ENCODE measurements around the gene STK32C.
A peak's percentile ranks its signal among the peaks of the same experiment; 100 is the strongest.

Gene STK32C

DNA sequence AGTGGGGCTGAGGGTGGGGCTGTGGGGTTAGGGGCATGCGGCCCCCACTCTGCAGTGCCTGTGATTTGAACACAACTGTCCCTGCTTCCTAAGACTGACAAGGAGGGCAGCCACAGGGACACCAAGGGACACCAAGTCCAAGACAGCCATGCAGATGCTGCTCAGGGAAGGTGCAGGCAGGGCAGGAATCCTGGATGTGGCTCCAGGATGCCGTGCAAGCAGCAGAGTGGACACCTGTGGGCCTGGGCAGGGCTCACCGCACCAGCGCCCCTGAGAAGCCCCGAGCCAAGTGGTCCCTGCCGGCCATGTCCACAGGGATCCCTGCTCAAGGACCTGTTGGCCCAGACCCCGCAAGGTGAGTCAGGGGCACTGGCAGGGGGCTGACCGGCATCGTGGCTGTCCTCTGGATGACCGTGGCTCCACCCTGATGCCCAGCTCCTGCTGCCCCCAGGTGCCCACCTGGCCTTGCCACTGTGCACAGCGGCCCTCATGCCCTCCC is 58.5 kb downstream of the STK32C start:
- DNase-seq (ENCODE audit: low spot score) (no peak), FAIRE-seq (no peak)

DNA sequence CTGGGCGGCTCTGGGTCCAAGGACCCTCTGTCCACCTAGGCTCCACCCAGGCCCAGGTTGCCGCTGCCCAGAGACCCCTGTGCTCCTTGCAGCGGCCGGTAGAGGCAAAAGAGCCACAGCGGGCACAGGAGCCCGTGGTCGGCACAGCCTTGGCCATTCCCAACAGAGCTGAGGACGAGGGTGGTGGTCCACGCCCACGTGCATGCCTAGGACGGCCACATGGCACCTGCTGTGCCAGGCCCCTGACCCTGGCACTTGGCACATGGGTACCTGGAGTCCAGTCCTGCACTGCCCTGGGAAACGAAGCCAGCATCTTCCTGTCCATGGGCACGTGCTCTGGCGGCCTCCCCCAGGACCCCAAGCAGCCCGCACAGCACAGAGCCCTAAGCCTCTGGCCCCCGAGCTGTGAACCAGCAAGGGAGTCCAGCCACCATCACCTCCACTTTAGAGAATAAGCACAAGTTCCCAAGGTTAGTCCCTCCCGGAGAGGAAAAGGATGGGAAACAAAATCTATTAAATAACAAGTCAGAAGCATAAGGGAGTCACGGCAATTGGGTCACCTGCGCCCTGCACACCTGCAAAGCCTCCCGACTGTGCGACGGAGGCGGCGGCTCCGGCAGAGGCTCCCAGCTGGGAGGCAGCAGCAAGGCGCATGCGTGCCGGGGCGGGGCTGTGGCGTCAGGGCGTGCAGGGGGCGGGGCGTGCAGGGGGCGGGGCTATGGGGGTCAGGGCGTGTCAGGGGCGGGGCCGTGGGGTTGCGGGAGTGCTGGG is 59.1 kb downstream of the STK32C start:
- DNase-seq (ENCODE audit: low spot score) (peak; percentile 93), FAIRE-seq (no peak)

DNA sequence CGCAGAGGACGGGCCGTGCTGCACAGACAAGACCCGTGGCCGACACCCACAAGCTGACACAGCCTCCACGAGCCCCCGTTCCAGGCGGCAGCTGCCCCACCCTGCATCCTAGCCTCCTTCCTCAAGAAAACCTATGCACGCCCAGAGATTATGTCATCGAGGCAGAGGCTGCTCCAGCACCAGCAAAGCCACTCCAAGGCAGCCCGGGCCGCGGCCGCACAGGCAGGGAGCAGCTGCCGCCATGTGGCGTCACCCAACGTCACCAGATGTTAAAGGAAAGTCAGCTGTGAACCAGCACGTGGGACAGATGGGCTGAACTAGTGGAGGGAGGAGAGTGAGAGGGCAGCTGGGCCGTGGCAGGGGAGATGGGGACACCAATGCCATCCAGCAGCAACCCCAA is 59.8 kb downstream of the STK32C start:
- FAIRE-seq, result no peak
- no peak for DNase-seq (ENCODE audit: low spot score)

DNA sequence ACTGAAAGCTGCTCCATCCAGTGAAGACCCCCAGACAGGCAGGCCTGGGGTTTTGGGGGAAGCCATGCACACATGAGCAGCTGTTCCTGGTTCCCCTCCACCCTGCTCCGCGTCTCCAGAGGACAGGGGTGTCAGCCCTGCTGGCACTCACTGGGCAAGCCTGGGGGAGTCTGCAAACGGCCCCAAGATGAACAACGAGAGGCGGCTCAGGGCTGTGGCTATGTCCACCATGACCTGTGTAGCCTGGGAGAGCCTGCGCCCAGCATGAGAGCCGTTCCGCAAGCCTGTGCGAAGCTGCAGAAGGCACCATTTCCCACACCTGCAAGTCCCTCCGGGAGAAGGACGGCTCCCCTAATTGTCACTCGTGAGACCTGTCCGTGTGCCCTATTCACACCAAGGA is 61.5 kb downstream of the STK32C start:
- no peak for FAIRE-seq
- no peak for DNase-seq (ENCODE audit: low spot score)

DNA sequence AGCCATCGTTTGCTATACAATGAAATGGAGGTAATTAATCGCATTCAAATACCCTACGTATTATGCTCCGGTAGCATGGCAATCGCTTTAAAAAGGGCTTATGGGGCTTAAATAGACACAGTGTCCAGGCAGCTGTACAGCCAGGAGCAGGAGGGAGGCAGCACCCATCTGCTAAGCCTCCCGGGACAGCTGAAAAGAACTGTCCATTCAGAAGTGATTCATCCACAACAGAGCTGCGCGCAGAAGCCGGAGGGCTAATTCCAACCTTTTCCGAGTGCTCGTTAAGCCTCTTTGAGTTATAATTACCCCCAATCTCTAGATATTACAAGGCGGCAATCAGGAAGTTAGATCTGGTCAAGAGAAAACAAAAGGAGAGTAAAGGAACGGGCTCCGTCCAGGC is 62.7 kb downstream of the STK32C start:
- FAIRE-seq, result no peak
- no peak for DNase-seq (ENCODE audit: low spot score)

DNA sequence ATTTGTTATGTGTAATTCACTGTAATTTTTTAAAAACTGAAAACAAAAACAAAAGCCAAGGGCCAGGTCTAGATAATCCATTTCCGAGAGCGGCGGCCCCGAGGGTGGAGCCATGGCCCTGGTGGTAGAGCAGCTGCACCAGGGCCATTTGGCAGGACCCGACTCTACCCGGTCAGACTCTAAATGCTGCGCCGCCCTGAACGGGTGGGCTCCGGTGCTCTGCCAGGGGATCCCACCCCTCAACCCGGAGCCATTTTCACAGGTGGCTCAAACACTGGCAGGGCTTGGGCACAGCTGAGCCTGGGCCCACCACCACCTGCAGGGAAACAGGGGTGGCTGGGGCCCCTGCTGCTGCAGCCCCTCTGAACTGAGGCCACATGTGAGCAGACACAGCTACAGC is 64.1 kb downstream of the STK32C start:
- DNase-seq (ENCODE audit: low spot score), result no peak
- no peak for FAIRE-seq

DNA sequence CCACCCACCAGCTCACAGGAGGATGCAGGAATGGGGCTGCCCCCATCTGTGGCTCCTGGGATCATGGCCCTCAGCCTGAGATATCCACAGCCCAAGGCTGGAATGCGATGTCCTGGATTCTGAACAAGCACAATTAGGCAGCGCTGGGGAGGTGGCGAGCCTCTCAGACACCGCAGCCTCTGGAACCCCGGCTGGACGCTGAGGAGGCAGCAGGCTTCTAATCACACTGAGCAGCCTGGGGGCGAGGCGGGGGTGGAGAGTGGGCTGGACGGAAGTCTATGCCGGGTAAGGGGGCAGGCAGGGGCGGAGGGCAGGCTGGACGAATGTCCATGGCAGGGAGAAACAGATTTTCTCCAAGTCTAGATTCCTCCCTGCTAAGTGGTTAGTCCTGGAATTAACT is 64.6 kb downstream of the STK32C start:
- FAIRE-seq, result no peak

DNA sequence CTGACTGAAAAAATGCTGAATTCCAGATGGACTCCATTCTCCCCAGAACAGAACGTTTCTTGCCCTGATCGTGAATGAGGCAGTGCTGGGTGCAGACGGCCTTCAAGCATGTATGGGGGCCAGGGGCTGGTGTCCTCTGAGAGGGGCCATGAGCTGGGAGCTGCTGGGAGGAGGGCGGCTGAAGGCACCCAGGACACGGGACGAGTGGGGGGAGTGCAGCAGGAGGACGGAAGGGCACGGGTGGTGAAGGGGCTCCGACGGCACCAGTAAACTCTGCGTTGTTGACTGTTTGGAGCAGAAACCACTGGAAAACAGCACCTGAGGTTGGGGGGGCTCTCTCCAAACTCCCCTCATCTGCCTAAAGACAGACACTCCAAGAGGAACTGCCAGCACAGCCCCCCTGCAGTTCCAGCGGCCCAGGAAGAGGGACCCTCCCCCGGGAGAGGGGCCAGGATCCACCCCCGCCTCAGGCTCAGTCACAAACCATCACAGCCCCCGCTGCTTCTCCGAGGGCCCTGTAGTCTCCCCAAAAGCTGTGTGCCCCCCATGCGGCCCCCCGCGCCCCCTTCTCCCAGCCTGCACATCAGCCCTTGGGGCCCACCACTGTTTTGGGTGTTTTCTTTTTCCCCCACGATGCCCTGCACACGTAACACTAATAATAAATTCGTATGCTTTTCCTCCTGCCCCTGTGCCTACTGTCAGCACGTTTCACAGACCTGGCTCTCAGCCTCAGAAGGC is 65.5 kb downstream of the STK32C start:
- no peak for DNase-seq (ENCODE audit: low spot score)
- no peak for FAIRE-seq

More for the DNA sequence above, 64.6 kb downstream of the STK32C start:
- no peak for DNase-seq (ENCODE audit: low spot score)

DNA sequence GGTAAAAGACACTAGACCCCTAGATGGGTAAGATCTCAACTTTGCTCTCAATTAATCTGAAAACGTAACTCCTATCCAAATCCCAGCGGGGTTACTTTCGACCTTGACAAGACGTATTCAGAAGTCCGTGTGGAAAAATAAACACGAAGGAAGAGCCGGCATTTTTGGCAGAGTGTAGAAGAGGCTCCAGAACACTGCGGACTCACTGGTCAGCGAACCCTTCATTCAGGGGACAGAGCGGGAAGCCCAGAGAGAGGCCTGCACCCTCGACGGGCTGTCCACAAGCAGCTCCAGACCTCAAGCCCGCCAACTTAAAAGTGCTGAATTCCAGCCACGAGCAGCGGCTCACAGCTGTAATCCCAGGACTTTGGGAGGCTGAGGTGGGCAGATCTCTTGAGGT is 66.3 kb downstream of the STK32C start:
- DNase-seq (ENCODE audit: low spot score) (no peak), FAIRE-seq (no peak)

DNA sequence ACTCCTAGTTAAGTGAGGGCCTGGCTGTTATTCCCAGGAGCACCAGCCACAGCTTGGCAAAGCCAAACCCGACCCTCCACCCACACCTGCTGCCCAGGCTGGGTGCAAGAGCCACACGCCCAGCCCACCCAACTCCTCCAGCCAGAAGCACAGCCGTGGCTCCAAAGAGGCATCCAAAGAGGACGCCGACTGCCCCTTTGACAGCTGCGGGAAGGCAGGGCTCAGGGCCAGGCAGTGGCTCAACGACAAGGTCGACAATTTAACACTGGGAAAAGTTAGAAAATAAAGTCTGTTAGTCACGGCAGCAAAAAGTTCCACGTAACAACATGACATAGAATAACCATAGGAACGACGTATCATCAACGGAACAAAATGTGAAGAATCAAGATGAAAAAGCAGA is 66.7 kb downstream of the STK32C start:
- DNase-seq (ENCODE audit: low spot score) (no peak), FAIRE-seq (no peak)

DNA sequence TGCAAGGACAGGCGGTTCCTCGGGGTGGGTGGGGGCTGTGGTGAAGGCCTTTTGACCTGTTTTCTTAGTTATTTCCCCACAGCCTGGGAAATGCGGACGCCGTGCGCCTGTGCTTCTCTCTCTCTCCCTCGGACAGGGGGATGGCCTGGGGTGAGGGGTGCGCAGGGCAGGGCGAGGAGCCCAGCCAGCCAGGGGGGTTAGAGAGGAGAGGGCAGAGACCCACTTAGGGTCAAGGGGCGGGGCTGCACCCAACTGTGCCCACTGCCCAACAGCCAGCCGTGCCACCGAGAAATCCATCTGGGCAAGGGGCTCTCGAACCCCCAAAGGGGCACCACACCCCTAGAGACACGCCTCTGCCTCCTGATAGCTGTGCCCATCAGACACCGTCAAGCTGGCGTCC is 67.2 kb downstream of the STK32C start:
- FAIRE-seq (no peak), DNase-seq (ENCODE audit: low spot score) (no peak)

DNA sequence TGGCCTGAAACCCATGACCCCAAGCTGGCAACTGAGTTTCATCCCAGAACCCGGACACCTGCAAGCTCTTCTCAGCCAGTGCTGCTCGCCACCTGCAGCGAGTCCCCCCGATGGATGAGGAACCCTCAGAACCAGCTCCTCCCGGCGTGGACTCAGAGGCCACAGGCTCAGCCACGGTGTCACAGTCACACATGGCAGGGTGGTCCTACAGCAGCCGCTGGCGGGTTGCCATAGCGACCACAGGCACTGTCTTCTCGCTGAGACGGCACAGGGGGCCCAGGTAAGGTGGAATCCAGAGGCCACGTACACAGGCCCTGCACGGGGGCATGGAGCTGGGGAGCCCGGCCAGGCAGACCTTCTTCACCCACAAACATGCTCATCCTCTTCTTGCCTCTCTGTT is 67.6 kb downstream of the STK32C start:
- FAIRE-seq (no peak), DNase-seq (ENCODE audit: low spot score) (no peak)

DNA sequence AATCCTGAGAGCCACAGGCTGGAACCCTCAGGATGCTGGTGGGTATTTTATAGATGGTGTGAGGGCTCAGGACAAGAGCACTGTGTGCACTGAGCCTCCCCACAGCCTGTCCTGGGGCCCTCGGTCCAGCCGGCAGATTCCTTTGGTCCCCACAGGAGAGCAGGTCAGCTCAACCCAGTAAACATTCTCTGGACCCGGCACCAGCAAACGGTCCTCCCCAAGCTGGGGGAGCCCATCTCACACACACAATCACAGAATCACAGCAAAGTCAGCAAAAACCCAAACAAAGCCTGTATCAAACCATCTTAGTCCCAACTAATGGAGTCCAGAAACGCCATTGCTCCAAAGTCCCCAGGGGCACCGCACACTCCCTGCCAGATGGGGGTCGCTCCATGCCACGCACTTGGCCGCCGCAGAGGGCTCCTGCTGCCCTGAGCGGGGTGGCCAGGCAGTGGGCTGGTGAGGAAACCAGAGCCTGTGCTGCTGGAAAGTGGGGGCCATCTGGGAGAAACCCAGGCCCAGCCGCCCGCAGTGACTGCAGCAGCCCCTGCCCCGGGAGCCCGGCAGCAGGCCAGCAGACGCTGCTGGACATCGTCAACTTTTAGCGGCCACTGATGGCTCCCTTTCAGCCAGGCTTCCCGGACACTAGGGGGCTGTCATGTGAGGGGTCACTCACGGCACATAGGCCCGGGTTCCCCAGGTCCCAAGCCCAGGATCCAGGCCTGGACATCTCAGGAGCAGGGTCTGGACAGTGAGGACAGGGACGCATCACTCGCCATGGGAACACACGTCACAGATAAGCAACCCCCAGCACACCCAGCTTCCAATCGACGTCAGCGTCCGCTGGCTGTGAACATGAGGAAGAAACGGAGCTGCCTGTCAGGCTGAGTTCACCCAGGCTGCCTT is 68.4 kb downstream of the STK32C start:
- no peak for FAIRE-seq
- DNase-seq (ENCODE audit: low spot score), result no peak

DNA sequence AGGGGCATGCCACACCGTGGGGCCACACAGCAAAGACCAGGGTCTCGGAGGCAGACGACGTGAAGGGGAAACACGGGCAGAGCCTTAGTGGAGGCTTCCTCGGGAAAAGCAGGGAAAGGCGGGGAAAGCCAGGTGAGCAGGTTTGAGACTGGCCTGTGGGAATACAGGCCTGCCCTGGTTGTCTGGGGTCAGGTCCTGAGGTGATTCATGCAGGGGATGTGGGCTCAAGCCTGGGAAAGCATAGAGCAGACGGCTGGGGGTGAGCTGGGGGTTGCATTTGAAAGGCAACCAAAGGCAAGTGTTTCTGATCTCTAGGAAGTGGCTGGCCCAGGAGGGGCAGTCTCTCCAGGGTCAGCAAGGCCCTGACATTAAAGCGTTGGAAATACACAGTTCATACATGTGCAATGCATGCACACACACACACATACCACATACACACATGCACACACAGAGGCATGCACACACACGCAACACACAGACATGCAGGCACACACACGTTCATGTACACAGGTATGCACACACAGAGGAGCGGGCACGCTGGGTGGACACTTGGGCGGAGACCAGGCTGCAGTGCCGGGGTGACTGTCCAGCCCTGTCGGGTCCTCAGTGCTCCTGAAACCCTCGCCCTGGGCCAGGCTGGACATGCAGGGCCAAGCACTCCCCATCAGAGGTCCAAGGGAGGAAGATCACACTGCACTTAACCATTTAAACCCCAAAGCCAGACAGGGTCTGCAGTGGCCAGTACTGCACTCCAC is 69.2 kb downstream of the STK32C start:
- FAIRE-seq, result no peak
- no peak for DNase-seq (ENCODE audit: low spot score)

DNA sequence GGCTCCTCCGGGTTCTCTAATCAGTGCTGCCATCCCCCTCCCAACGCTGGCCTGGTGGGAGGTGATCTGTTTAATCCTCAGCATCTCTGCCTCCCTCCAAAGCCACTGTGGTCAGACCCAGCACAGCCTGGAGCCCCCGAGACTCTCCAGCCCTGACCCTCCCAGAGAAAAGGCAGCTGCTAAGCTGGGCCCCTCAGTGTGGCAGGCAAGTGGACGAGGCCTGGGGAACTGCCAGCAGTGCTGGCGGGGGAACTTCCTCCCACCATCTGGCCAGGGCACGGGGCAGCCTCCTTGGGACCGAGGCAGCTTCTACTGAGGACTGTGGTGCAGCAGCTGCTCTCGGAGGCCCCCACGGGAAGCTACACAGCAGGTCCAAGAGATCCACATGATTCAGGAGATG is 69.9 kb downstream of the STK32C start:
- DNase-seq (ENCODE audit: low spot score) (no peak), FAIRE-seq (no peak)

DNA sequence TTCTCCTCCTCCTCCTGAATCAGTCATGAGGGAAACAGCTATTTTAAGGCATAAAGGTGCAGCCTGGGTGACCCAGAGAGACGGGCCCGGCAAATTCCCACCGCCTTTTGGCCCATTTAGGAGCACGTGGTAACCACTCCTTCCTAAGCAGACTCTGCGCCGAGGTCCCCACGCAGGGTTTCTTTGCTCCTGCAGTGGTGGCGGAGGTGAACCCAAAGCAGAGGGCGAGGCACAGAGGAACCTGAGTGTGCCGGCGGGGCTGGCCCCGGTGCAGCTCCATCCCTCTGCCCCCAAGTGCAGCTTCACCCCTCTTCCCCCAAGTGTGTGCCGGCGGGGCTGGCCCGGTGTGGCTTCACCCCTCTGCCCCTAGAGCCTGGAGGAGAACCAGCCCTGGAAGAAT is 70.4 kb downstream of the STK32C start:
- FAIRE-seq (no peak), DNase-seq (ENCODE audit: low spot score) (no peak)

DNA sequence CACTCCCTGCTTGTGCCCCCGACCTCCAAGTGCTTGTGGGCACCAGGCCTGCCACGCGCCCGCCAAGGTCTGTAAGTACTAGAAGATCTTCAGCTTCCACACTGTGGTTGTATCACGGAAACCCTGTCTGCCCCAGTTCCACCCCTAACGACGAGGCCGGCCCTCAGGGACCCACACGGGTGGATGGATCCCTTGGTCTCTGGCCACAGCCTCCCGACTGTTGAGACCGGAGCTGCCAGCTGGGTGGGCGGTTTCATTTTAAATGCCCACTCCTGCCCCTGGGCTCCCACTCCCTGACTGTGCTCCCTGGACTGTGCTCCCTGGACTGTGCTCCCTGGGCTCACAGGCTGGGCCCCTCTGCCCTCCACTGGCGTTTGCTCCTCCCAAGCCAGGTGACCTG is 70.9 kb downstream of the STK32C start:
- no peak for DNase-seq (ENCODE audit: low spot score)
- no peak for FAIRE-seq

DNA sequence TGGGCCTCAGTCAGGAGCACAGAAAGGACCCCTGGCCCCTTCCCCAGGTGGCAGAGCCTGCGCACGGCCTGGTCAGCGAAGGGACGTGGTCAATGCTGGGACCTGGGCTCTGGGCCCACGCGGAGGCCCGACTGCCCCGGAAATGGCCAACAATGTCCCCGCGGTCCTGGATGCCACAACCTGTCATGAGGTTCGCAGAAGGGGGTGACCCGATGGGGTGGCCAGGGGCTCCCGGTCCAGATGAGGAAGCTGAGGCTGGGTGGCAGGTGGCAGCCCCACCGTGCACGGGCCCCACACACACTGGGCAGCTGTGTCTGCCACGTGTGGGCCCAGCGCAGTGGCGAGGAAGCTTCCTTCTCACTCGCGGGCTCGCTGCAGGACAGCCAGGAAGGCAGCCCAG is 71.6 kb downstream of the STK32C start:
- FAIRE-seq (no peak), DNase-seq (ENCODE audit: low spot score) (no peak)

DNA sequence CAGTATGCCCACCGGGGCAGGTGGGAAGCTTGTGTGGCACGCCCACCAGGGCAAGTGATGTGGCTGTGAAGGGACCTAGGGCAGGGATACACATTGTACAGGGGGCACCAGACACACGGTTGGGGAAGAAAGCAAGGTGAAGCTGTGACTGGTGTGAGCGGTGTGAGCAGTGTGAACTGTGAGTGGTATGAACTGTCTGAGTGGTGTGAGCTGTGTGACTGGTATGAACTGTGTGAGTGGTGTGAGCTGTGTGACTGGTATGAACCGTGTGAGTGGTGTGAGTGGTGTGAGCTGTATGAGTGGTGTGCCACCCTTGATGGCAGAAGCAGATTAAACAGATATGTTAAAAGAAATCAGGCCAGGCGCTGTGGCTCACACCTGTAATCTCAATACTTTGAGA is 72.9 kb downstream of the STK32C start:
- DNase-seq (ENCODE audit: low spot score), result no peak
- FAIRE-seq, result peak; percentile 61

DNA sequence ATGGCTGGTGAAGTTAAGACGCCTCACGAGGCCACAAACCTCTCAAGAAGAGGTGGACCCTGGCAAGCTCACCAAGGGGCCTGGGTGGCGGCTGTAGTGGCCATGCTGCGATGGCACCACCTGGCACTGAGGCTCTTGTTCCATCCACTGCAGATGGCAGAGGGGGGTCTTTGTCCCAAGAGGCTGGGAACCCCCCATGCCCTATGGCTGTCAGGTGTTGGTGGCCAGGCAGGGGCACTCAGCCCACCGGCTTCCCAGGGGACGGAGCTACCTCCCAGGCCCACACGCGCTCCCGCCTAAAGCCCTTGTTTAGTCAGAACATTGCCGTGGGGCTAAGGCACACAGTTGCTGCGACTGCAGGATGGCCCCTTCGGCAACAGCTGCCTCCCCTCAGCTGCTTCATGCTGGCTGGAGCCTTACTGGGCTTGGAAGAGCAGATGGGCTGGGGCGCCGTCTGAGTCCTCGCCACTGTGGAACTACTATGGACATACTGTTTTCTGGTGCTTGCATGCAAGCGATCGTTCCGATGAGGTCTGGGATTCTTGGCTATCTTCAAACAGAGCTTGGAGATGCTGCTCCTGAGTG is 74.2 kb downstream of the STK32C start:
- FAIRE-seq (no peak), DNase-seq (ENCODE audit: low spot score) (no peak)

DNA sequence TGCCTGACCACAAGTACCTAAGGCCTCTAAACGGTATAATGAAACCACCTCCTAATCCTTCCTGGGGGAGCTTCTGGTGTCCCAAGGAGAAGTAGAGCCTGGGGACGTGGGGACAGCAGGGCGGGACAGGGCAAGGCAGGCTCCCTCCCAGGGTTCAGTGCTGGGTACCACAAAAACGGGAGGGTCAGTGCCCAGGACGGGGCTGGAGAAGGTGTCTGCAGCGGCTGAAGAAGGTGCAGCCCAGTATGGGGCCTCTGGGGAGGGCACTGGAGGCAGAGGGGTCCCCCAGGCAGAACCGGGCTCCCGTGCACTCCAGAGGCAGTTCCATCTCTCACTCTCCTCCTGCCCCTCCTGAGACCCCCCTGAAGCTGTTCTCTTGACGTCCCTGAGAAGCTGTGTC is 74.8 kb downstream of the STK32C start:
- no peak for FAIRE-seq

More for the DNA sequence above, 74.8 kb downstream of the STK32C start:
- no peak for DNase-seq (ENCODE audit: low spot score)
